Spleen (tissue), 11 donors: ENCODE data around the gene SULT2B1. TPM values are rescaled to one million over a fixed set of nuclear protein-coding genes. Genes with fewer than 3 reads are reported as not detected.
A peak's percentile ranks its signal among the peaks of the same experiment; 100 is the strongest.

ENCODE experiments used
- DNase-seq: peaks from one replicate; pipeline ENCODE4 v3.0.0-alpha.2; 2020
- H3K27ac ChIP-seq, 8 donors: fragments of 200-600 bp; sonication (generic) in 7 of 8; 1 replicate in 4 of 8; 2 replicates in 4 of 8; pipeline versions ENCODE4 v1.5.0 to v1.8.0; 2016 to 2021; ENCODE audit warnings: inconsistent platforms in 4 of 8, mild to moderate bottlenecking in 4 of 8, moderate library complexity in 1 of 8
- H3K27me3 ChIP-seq, 7 donors: fragments of 200-600 bp; sonication (generic) in 6 of 7; replicated peaks in 1 of 7; 1 replicate in 4 of 7; 2 replicates in 3 of 7; pipeline versions ENCODE4 v1.5.0 to v1.8.0; 2016 to 2021; ENCODE audit warnings: inconsistent platforms in 3 of 7, mild to moderate bottlenecking in 1 of 7
- H3K36me3 ChIP-seq, 6 donors: fragments of 200-600 bp; sonication (generic) in 5 of 6; 1 replicate in 4 of 6; 2 replicates in 2 of 6; pipeline versions ENCODE4 v1.5.0 to v1.8.0; 2016 to 2021; ENCODE audit warnings: inconsistent platforms in 2 of 6
- H3K4me1 ChIP-seq, 6 donors: fragments of 200-600 bp; sonication (generic) in 5 of 6; 1 replicate in 3 of 6; 2 replicates in 3 of 6; pipeline versions ENCODE4 v1.5.0 to v1.8.0; 2016 to 2021; ENCODE audit warnings: inconsistent platforms in 3 of 6
- H3K4me3 ChIP-seq, 8 donors: fragments of 200-600 bp; sonication (generic) in 7 of 8; 1 replicate in 4 of 8; 2 replicates in 4 of 8; pipeline versions ENCODE4 v1.5.0 to v1.8.0; 2016 to 2021; ENCODE audit warnings: inconsistent platforms in 4 of 8, mild to moderate bottlenecking in 4 of 8, moderate library complexity in 2 of 8
- H3K9me3 ChIP-seq, 8 donors: fragments of 200-600 bp; sonication (generic) in 7 of 8; 1 replicate in 4 of 8; 2 replicates in 4 of 8; pipeline versions ENCODE4 v1.5.0 to v1.8.0; 2016 to 2021; ENCODE audit warnings: inconsistent platforms in 4 of 8
- CTCF ChIP-seq, 11 experiments: fragments of 200-600 bp in 7 of 11; fragments of 450-650 bp in 4 of 11; sonication (generic) in 4 of 11; IDR thresholded peaks in 8 of 11; conservative IDR thresholded peaks in 3 of 11; 1 replicate in 7 of 11; 2 replicates in 4 of 11; pipeline versions ENCODE4 v1.4.0 to v1.8.0; 2016 to 2021; ENCODE audit warnings: antibody characterized with exemption in 11 of 11, inconsistent platforms in 4 of 11, mild to moderate bottlenecking in 1 of 11
- POLR2A ChIP-seq, 3 donors: fragments of 450-650 bp; IDR thresholded peaks; one replicate each; pipeline ENCODE4 v1.5.1; 2017; ENCODE audit warnings: antibody characterized with exemption in 3 of 3, mild to moderate bottlenecking in 1 of 3
- POLR2AphosphoS5 ChIP-seq, 3 donors: sonication (generic); formaldehyde crosslinking; IDR thresholded peaks; one replicate each; pipeline ENCODE4 v1.5.1; 2017; ENCODE audit warnings: antibody characterized with exemption in 3 of 3
- WGBS, 5 donors: extraction: QIAGEN DNeasy Blood & Tissue Kit in 3 of 5; methylation state at CpG; one replicate each; pipeline versions ENCODE4 v1.1.5 to v1.1.7; 2013 to 2018; 5-methylcytosine and 5-hydroxymethylcytosine counted together
- intact Hi-C: fragments of 100-400 bp; cut with DNase I; formaldehyde crosslinking; loops from one replicate; pipeline ENCODE4 v1.15.0; 2023; ENCODE audit warnings: low total_unique reads
- polyA plus RNA-seq, 3 donors: library from polyadenylated mRNA; stranded (reverse); fragments of 200-250 nt; gene quantifications; one replicate each; pipeline ENCODE4 v1.2.1, GENCODE V29; 2013
- total RNA-seq, 7 donors: library from RNA; depleted of rRNA in 3 of 7; stranded (reverse); fragments of >200 nt in 3 of 7; fragmentation: NEBNext Ultra II Directional in 4 of 7; extraction: Animal tissue kit (Norgen Biotek cat#: 25700) in 4 of 7; gene quantifications; one replicate each; pipeline versions ENCODE4 v1.1.0 to v1.2.1, GENCODE V29; 2016 to 2021
- donor health status: healthy with polysubstance abuse.
- donor health status: DM: no; HTN: no; CAD: no; lungs with moderate emphysema.
- donor health status: DM: no; HTN: no; CAD: no.
- donor health status: Bipolar disorder and iron deficiency.
- donor health status: healthy.
- donor health status: DM: no; HTN: no; CAD: no.
- donor health status: DM: yes; HTN: yes; CAD: no.

The SULT2B1 gene
- total and polyA plus RNA-seq, 10 donors, result 0.12 to 0.58 TPM; not detected in 8

GRCh38 chr19:48637449-48637947 lies 85.5 kb downstream of the SULT2B1 start:
- Histone ChIP-seq H3K27ac (peak overlapping the region; percentile 92 to 98 (median 95)), H3K9me3 (no peaks in the 10 kb centered on the region), H3K36me3 (peaks cover 0 to 10% (median 7%) of the 10 kb centered on the region in 6 donors), H3K4me3 (peak overlapping the region; percentile 21 to 98 (median 77)), H3K4me1 (peaks cover 31 to 71% (median 52%) of the 10 kb centered on the region in 6 donors), H3K27me3 (no peaks in the 10 kb centered on the region)
- TF ChIP-seq POLR2AphosphoS5 (IDR thresholded peaks at IDR 0.05) (peak; percentile 67 to 91 (median 89)), CTCF (IDR thresholded peaks at IDR 0.05 in 8 of 11, conservative IDR thresholded peaks at IDR 0.05 in 3 of 11) (peak in 1 of 11 experiments; percentile 2), POLR2A (IDR thresholded peaks at IDR 0.05) (no peak)
- peak; percentile 100 for DNase-seq
- WGBS, 5 donors, result 0% methylated on average over 28 to 38 of the region's 38 CpGs
- intact Hi-C loops, result no loop called here

- Histone ChIP-seq H3K27ac (peak overlapping the region; percentile 92 to 98 (median 95)), H3K36me3 (peaks cover 0 to 3% (median under 1%) of the 10 kb centered on the region in 6 donors), H3K9me3 (no peaks in the 10 kb centered on the region), H3K4me3 (peak overlapping the region; percentile 21 to 98 (median 70)), H3K4me1 (peaks cover 25 to 64% (median 45%) of the 10 kb centered on the region in 6 donors), H3K27me3 (no peaks in the 10 kb centered on the region)
- intact Hi-C loops, result no loop called here
- DNase-seq, result peak; percentile 93
- 3 to 6% (median 4%) methylated on average over 29 of the region's 29 CpGs for WGBS, 5 donors
- TF ChIP-seq POLR2AphosphoS5 (IDR thresholded peaks at IDR 0.05) (peak; percentile 63 to 78 (median 69)), POLR2A (IDR thresholded peaks at IDR 0.05) (peak in 2 of 3 donors; percentile 24 to 33), CTCF (IDR thresholded peaks at IDR 0.05 in 8 of 11, conservative IDR thresholded peaks at IDR 0.05 in 3 of 11) (no peak)
These were observed 86.2 kb downstream of the SULT2B1 start for GRCh38 chr19:48637948-48638830.

- Histone ChIP-seq H3K4me3 (peak overlapping the region in 6 of 8 donors; percentile 7 to 98 (median 77)), H3K36me3 (no peaks in the 10 kb centered on the region), H3K9me3 (no peaks in the 10 kb centered on the region), H3K27me3 (no peaks in the 10 kb centered on the region), H3K27ac (peak overlapping the region; percentile 92 to 98 (median 95)), H3K4me1 (peaks cover 17 to 57% (median 38%) of the 10 kb centered on the region in 6 donors)
- TF ChIP-seq POLR2AphosphoS5 (IDR thresholded peaks at IDR 0.05), result no peak
- TF ChIP-seq CTCF (IDR thresholded peaks at IDR 0.05 in 8 of 11, conservative IDR thresholded peaks at IDR 0.05 in 3 of 11), result no peak
- no peak for TF ChIP-seq POLR2A (IDR thresholded peaks at IDR 0.05)
- intact Hi-C loops, result no loop called here
- WGBS, 5 donors, result 73 to 84% (median 81%) methylated on average over 15 to 16 of the region's 16 CpGs
- peak; percentile 87 for DNase-seq
These were observed 86.9 kb downstream of the SULT2B1 start for GRCh38 chr19:48638831-48639381.
